Measurements from ENCODE around the gene EVI2B. TPM values are rescaled to one million over a fixed set of nuclear protein-coding genes. Genes with fewer than 3 reads are reported as not detected.
"Not testable (repeated sequence)": the region's sequence is repeated elsewhere in the genome, so short reads cannot be mapped to it uniquely, and the experiment has no call there.

Gene EVI2B
- total RNA-seq, 1 experiment from 2014 or later, result not detected

GRCh38 chr17:31289790-31290189 is 24.1 kb downstream of the EVI2B start:
- Histone ChIP-seq H3K27ac (ENCODE audit: insufficient read length, low read depth, low read length) (no peak overlapping the region), H3K18ac (ENCODE audit: insufficient read length, low read depth, low read length) (no peak overlapping the region), H2BK5ac (ENCODE audit: insufficient read length, low read length) (no peak overlapping the region), H2BK15ac (ENCODE audit: low read depth, low read length) (no peak overlapping the region), H3K4me1 (ENCODE audit: insufficient read depth, low read length) (no peaks in the 10 kb centered on the region), H2BK20ac (ENCODE audit: low read depth, low read length, poor library complexity, severe bottlenecking) (no peak overlapping the region), H2BK120ac (ENCODE audit: low read depth, low read length, poor library complexity, severe bottlenecking) (no peak overlapping the region), H3K23me2 (ENCODE audit: insufficient read length, low read depth, low read length, poor library complexity, severe bottlenecking) (no peaks in the 10 kb centered on the region), H3K14ac (ENCODE audit: insufficient read depth, low read length) (no peak overlapping the region), H3K79me2 (ENCODE audit: insufficient read depth, low read length) (no peaks in the 10 kb centered on the region), H3K23ac (ENCODE audit: insufficient read length, low read depth, low read length) (no peak overlapping the region), H3K4ac (ENCODE audit: low read depth, low read length) (no peak overlapping the region), H4K20me1 (ENCODE audit: control insufficient read depth, insufficient read depth, insufficient read length) (no peaks in the 10 kb centered on the region), H3K4me2 (ENCODE audit: insufficient read depth, insufficient read length, low read length) (no peak overlapping the region), H3K56ac (ENCODE audit: insufficient read length, low read depth, low read length) (no peak overlapping the region), H4K8ac (replicated peaks; ENCODE audit: insufficient read length, low read depth, low read length) (no peak overlapping the region), H3T11ph (ENCODE audit: low read length) (no peak overlapping the region), H2AK5ac (ENCODE audit: insufficient read length, low read length) (no peak overlapping the region), H3K9ac (ENCODE audit: extremely low read depth, insufficient read length, low read length) (no peak overlapping the region), H2BK12ac (ENCODE audit: insufficient read length, low read depth, low read length) (no peak overlapping the region), H3K27me3 (ENCODE audit: insufficient read depth, low read length) (no peaks in the 10 kb centered on the region), H3K9me3 (ENCODE audit: control insufficient read depth, low read depth, low read length) (no peaks in the 10 kb centered on the region), H2AFZ (ENCODE audit: low read length) (no peak overlapping the region), H4K91ac (ENCODE audit: insufficient read length, low read depth, low read length) (no peak overlapping the region), H4K5ac (ENCODE audit: insufficient read length, low read depth, low read length) (no peak overlapping the region), H3K79me1 (ENCODE audit: insufficient read depth, low read depth, low read length, poor library complexity, severe bottlenecking) (no peaks in the 10 kb centered on the region)
- DNase-seq, result no peak
- Mint-ChIP-seq H3K4me3 (no peak overlapping the region), H3K36me3 (ENCODE audit: insufficient read depth in 1 of 3, low read depth in 3 of 3) (peaks cover 0 to 13% (median 4%) of the 10 kb centered on the region in 3 experiments; a peak in 2 of 7 replicates), H3K9me3 (no peaks in the 10 kb centered on the region), H3K27ac (no peak overlapping the region), H3K4me1 (peaks cover 3 to 4% of the 10 kb centered on the region in 2 experiments; a peak in 2 of 4 replicates), H3K27me3 (ENCODE audit: low read depth) (no peaks in the 10 kb centered on the region)
- WGBS (ENCODE audit: extremely low coverage, insufficient read length, low lambda C conversion rate), result no CpG with 5 or more reads among the region's 3 CpGs
- TF ChIP-seq CTCF (conservative IDR thresholded peaks at IDR 0.05), result no peak

- H4K5ac ChIP-seq (ENCODE audit: insufficient read length, low read depth, low read length); H3K18ac ChIP-seq (ENCODE audit: insufficient read length, low read depth, low read length): not testable (repeated sequence)
These were observed 25.9 kb downstream of the EVI2B start for GRCh38 chr17:31287932-31288331.

More at GRCh38 chr17:31287932-31288331, 25.9 kb downstream of the EVI2B start:
- not testable (repeated sequence) for H3K4me1 ChIP-seq (ENCODE audit: insufficient read depth, low read length); H3K9me3 Mint-ChIP-seq; DNase-seq; H3K4me3 Mint-ChIP-seq; H3K9ac ChIP-seq (ENCODE audit: extremely low read depth, insufficient read length, low read length); H3K79me2 ChIP-seq (ENCODE audit: insufficient read depth, low read length); H3K27ac ChIP-seq (ENCODE audit: insufficient read length, low read depth, low read length); H4K91ac ChIP-seq (ENCODE audit: insufficient read length, low read depth, low read length); H3K79me1 ChIP-seq (ENCODE audit: insufficient read depth, low read depth, low read length, poor library complexity, severe bottlenecking); H3T11ph ChIP-seq (ENCODE audit: low read length); H4K20me1 ChIP-seq (ENCODE audit: control insufficient read depth, insufficient read depth, insufficient read length); H3K23me2 ChIP-seq (ENCODE audit: insufficient read length, low read depth, low read length, poor library complexity, severe bottlenecking); H2AFZ ChIP-seq (ENCODE audit: low read length); H2AK5ac ChIP-seq (ENCODE audit: insufficient read length, low read length); H3K4me1 Mint-ChIP-seq; H3K27me3 ChIP-seq (ENCODE audit: insufficient read depth, low read length); H4K8ac ChIP-seq (replicated peaks; ENCODE audit: insufficient read length, low read depth, low read length); H3K27me3 Mint-ChIP-seq (ENCODE audit: low read depth); H2BK20ac ChIP-seq (ENCODE audit: low read depth, low read length, poor library complexity, severe bottlenecking); H2BK120ac ChIP-seq (ENCODE audit: low read depth, low read length, poor library complexity, severe bottlenecking); H3K23ac ChIP-seq (ENCODE audit: insufficient read length, low read depth, low read length); H3K9me3 ChIP-seq (ENCODE audit: control insufficient read depth, low read depth, low read length); H2BK15ac ChIP-seq (ENCODE audit: low read depth, low read length); H2BK5ac ChIP-seq (ENCODE audit: insufficient read length, low read length); H3K27ac Mint-ChIP-seq; H2BK12ac ChIP-seq (ENCODE audit: insufficient read length, low read depth, low read length); H3K14ac ChIP-seq (ENCODE audit: insufficient read depth, low read length); H3K56ac ChIP-seq (ENCODE audit: insufficient read length, low read depth, low read length); H3K4me2 ChIP-seq (ENCODE audit: insufficient read depth, insufficient read length, low read length); H3K4ac ChIP-seq (ENCODE audit: low read depth, low read length)
- peaks cover 0 to 21% (median 5%) of the 10 kb centered on the region in 3 experiments; a peak in 4 of 7 replicates for H3K36me3 Mint-ChIP-seq (ENCODE audit: insufficient read depth in 1 of 3, low read depth in 3 of 3)
- no CpG with 5 or more reads among the region's 1 CpG for WGBS (ENCODE audit: extremely low coverage, insufficient read length, low lambda C conversion rate)
